HepG2 (cell line): Measurements from ENCODE around the gene KIAA0930. TPM values are rescaled to one million over a fixed set of nuclear protein-coding genes. Genes with fewer than 3 reads are reported as not detected.

Experiments
- ZNF543 ChIP-seq: sonication (generic); formaldehyde crosslinking; IDR thresholded peaks from 2 replicates; pipeline ENCODE4 v1.4.0; 2020; ENCODE audit warnings: mild to moderate bottlenecking, missing genetic modification reagents
- ZNF710 ChIP-seq: sonication (generic); formaldehyde crosslinking; IDR thresholded peaks from 2 replicates; pipeline ENCODE4 v1.5.0; 2020; ENCODE audit warnings: mild to moderate bottlenecking, missing genetic modification reagents, borderline replicate concordance
- microRNA counts: library from miRNA; unstranded; fragments of <30 nt; microRNA quantifications from one replicate; lab custom pipeline; 2015
- microRNA-seq: library from miRNA; unstranded; fragments of <30 nt; microRNA quantifications from one replicate; pipeline ENCODE4, GENCODE V29; 2020
- polyA plus RNA-seq, 8 experiments: library from polyadenylated mRNA; depleted of rRNA in 3 of 8; stranded (reverse) in 7 of 8; unstranded in 1 of 8; fragments of >200 nt; fragmentation: Illumina TruSeq in 4 of 8; extraction: Trizol in 4 of 8; gene quantifications; 2 replicates each; pipeline versions ENCODE4 v1.2.1 to v1.2.3, GENCODE V29; 2011 to 2016; ENCODE audit warnings: low read depth in 4 of 8, missing spikeins in 1 of 8, mixed read lengths in 1 of 8; ENCODE audit not compliant: insufficient read depth in 1 of 8
- small RNA-seq, 3 experiments: library from RNA; depleted of rRNA; stranded (forward); fragments of <200 nt; gene quantifications; one replicate each; pipeline ENCODE3, GENCODE V24; 2012; ENCODE audit warnings: low read depth in 2 of 3, low replicate concordance in 1 of 3; ENCODE audit not compliant: insufficient read length in 3 of 3, insufficient read depth in 2 of 3
- total RNA-seq, 5 experiments: library from RNA; depleted of rRNA; stranded (reverse); fragments of >200 nt; fragmentation: Illumina TruSeq; extraction: Trizol; gene quantifications; 2 replicates each; pipeline ENCODE4 v1.2.3, GENCODE V29; 2016; ENCODE audit warnings: low read depth in 1 of 5

KIAA0930 gene
- total and polyA plus RNA-seq, 2 of the 13 experiments (the other 11 are each of a cell fraction or from before 2014, with no cell fraction given) = 27.0 to 38.2 TPM

GRCh38 chr22:45142376-45142775, 98.3 kb downstream of the KIAA0930 start (continued):
- TF ChIP-seq ZNF543 (CRISPR knock-in tag) (no peak), ZNF710 (CRISPR knock-in tag) (no peak)

MicroRNA genes within 50 kb of the gene (microRNA counts, 767-probe panel; counts per million panel counts)
- microRNA hsa-miR-1249 (lab: Ali Mortazavi, UCI) = not detected

Small RNAs within 50 kb of the gene (microRNA-seq; reads per million reads assigned to microRNA genes)
- gene MIR1249 = 14.8 reads per million, percentile 52 among the genes with 10 or more reads in this experiment

Small RNAs within 50 kb of the gene (small RNA-seq; reads per million reads assigned to genes)
- gene MIR1249 = 0 reads per million in 3 experiments

Other genes with a start within 250 kb of the KIAA0930 start
- gene PHF21B, start 230.9 kb downstream of the KIAA0930 start, total RNA-seq (2016; rRNA removed; fragmentation: Illumina TruSeq; extraction: Trizol) = not detected in 2 replicates
- gene PHF21B, start 230.9 kb downstream of the KIAA0930 start, polyA plus RNA-seq (2011; rRNA removed) = not detected in 2 replicates
- 52.4 and 71.0 TPM in 2 replicates for gene NUP50, start 77.0 kb downstream of the KIAA0930 start, total RNA-seq (2016; rRNA removed; fragmentation: Illumina TruSeq; extraction: Trizol)
- gene NUP50, start 77.0 kb downstream of the KIAA0930 start, polyA plus RNA-seq (2011; rRNA removed) = 14.1 and 14.2 TPM in 2 replicates
- gene UPK3A, start 44.1 kb upstream of the KIAA0930 start, total RNA-seq (2016; rRNA removed; fragmentation: Illumina TruSeq; extraction: Trizol) = 10.0 and 10.5 TPM in 2 replicates
- gene UPK3A, start 44.1 kb upstream of the KIAA0930 start, polyA plus RNA-seq (2011; rRNA removed) = 12.2 and 13.8 TPM in 2 replicates
- 26.4 and 36.7 TPM in 2 replicates for gene FAM118A, start 69.0 kb upstream of the KIAA0930 start, total RNA-seq (2016; rRNA removed; fragmentation: Illumina TruSeq; extraction: Trizol)
- gene FAM118A, start 69.0 kb upstream of the KIAA0930 start, polyA plus RNA-seq (2011; rRNA removed) = 48.2 TPM in 2 replicates
- not detected in 2 replicates for gene SMC1B, start 172.7 kb upstream of the KIAA0930 start, total RNA-seq (2016; rRNA removed; fragmentation: Illumina TruSeq; extraction: Trizol)
- gene SMC1B, start 172.7 kb upstream of the KIAA0930 start, polyA plus RNA-seq (2011; rRNA removed) = not detected in 2 replicates
- gene RIBC2, start 172.8 kb upstream of the KIAA0930 start, total RNA-seq (2016; rRNA removed; fragmentation: Illumina TruSeq; extraction: Trizol) = 0.55 and 0.81 TPM in 2 replicates
- gene RIBC2, start 172.8 kb upstream of the KIAA0930 start, polyA plus RNA-seq (2011; rRNA removed) = not detected in 2 replicates